ENCODE results near the gene HIGD1A.

Gene HIGD1A

GRCh38 chr3:42735615-42736014 lies 68.7 kb downstream of the HIGD1A start:
- no peak for DNase-seq (ENCODE audit: low read depth in 2 of 2)

GRCh38 chr3:42735019-42735418 lies 69.3 kb downstream of the HIGD1A start:
- no peak for DNase-seq (ENCODE audit: low read depth in 2 of 2)

- no peak for DNase-seq (ENCODE audit: low read depth in 2 of 2)
These were observed 69.9 kb downstream of the HIGD1A start for GRCh38 chr3:42734263-42734860.

- no peak for DNase-seq (ENCODE audit: low read depth in 2 of 2)
These were observed 70.6 kb downstream of the HIGD1A start for GRCh38 chr3:42733501-42734262.
